Activated CD8-positive, alpha-beta memory T cell treated with anti-CD3 and anti-CD28 coated beads, Interleukin-2, amount 50 U/mL, for 24 hours (primary cell): ENCODE measurements around the gene MROH7.
A peak's percentile ranks its signal among the peaks of the same experiment; 100 is the strongest.

Experiments
- DNase-seq: peaks from one replicate; pipeline ENCODE4 v3.0.0-alpha.2; 2020; ENCODE audit errors: extremely low read depth

The MROH7 gene

GRCh38 chr1:54698346-54698745 lies 56.8 kb downstream of the MROH7 start:
- DNase-seq, result no peak

GRCh38 chr1:54699936-54700525 lies 58.4 kb downstream of the MROH7 start:
- no peak for DNase-seq

GRCh38 chr1:54701066-54701465 lies 59.5 kb downstream of the MROH7 start:
- no peak for DNase-seq

DNA sequence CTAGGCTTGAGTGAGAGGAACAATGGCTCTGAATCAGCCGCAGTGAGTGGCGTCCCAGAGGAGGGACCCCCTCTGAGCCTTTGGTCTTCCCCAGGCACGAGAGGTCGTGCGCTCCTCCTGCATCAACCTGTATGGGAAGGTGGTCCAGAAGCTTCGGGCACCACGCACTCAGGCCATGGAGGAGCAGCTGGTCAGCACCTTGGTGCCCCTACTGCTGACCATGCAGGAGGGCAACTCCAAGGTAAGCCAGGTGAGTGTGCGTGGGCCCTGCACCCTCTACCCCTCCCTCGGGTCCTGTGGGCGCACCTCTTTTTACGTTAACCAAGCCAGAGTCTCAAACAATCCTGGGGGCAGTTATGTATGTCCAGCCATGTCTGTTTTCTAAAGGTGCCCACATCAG lies 60.4 kb downstream of the MROH7 start:
- DNase-seq, result no peak

- no peak for DNase-seq
Measured at GRCh38 chr1:54703471-54703870, 61.9 kb downstream of the MROH7 start.

DNA sequence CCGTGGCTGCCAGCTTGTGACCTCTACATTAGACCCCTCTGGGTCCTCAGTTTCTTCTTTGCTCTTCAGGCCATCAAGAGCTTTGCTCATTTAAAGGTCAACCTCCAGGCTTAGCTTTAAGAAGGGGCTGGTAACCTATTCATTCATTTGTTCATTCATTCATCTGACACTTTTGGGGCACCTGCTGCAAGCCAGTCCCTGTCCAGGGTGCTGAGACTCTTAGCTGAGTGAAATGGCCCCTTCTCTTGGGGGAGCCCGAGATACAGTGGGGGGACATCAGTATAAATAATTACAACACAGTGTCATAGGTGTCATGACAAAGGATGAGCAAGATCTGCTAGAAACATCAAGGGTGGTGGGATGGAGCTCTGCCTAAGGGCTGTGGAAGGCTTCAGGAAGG lies 63.6 kb downstream of the MROH7 start:
- DNase-seq, result no peak

GRCh38 chr1:54706419-54706818 lies 64.8 kb downstream of the MROH7 start:
- no peak for DNase-seq

- DNase-seq, result no peak
Measured at GRCh38 chr1:54708385-54708784, 66.8 kb downstream of the MROH7 start.

- DNase-seq, result no peak
Measured at GRCh38 chr1:54709547-54710292, 68.1 kb downstream of the MROH7 start.

GRCh38 chr1:54710434-54710833 lies 68.8 kb downstream of the MROH7 start:
- no peak for DNase-seq

GRCh38 chr1:54710841-54711240 lies 69.3 kb downstream of the MROH7 start:
- DNase-seq, result no peak

DNA sequence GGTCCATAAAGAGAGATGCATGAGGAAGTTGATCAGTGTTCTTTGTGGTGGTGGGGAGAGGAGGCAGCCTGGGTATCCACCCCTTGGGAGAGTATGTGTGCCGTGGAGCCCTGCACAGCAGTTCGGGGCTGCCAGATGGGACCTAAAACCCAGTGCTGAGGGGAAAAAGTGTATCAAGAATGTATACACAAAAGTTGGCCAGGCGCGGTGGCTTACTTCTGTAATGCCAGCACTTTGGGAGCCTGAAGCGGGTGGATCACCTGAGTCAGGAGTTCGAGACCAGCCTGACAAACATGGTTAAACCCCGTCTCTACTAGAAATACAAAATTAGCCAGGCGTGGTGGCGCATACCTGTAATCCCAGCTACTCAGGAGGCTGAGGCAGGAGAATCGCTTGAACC lies 70.0 kb downstream of the MROH7 start:
- DNase-seq, result no peak

- no peak for DNase-seq
Measured at GRCh38 chr1:54714881-54715492, 73.4 kb downstream of the MROH7 start.

- DNase-seq, result peak; percentile 38
Measured at GRCh38 chr1:54715493-54716298, 74.1 kb downstream of the MROH7 start, which contains the start of gene TTC4. TTC4 (plus strand) TSS chr1:54715861; CDS start chr1:54715909, 48 bp downstream.

GRCh38 chr1:54716299-54717047 lies 74.9 kb downstream of the MROH7 start:
- no peak for DNase-seq

- DNase-seq, result no peak
Measured at GRCh38 chr1:54721719-54722118, 80.1 kb downstream of the MROH7 start.

GRCh38 chr1:54723985-54724384 lies 82.4 kb downstream of the MROH7 start:
- no peak for DNase-seq

DNA sequence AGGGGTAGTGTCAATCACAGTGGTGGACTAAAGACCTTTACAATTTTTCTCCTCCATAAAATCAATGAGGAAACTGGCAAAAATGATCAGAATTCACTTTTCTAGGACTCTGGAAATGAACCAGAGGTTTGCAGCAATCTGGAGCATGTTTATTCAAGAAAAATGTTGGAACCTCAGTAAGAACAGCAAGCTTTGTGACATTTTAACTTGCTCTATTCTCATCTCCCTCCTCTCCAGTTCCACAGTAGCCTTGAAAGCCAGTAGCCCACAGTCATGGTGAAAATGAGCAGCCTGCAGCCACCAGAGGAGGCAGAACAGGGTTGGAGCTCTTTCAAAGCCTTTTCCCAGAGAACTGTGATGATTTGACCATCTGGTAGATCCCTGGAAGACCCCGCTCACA lies 83.2 kb downstream of the MROH7 start:
- no peak for DNase-seq

GRCh38 chr1:54728027-54728426 lies 86.4 kb downstream of the MROH7 start:
- DNase-seq, result no peak

DNA sequence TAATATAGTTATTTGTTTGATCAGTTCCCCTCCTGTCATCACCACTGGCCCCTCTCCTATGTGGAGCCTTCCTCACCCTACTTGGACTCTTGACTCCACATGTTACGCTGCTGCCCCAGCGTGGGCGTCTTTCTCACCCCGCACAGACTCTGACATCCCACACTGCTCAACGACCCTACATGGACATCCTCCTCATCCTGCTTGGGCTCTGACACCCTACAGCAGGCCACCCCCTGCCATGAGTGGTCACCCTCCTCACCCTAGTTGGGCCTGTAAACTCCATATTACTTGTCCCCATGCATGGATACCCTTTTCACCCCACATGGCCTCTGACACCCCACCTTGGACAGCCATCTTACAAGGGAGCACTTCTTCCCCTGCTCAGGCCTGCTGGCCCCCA lies 95.1 kb downstream of the MROH7 start:
- no peak for DNase-seq

DNA sequence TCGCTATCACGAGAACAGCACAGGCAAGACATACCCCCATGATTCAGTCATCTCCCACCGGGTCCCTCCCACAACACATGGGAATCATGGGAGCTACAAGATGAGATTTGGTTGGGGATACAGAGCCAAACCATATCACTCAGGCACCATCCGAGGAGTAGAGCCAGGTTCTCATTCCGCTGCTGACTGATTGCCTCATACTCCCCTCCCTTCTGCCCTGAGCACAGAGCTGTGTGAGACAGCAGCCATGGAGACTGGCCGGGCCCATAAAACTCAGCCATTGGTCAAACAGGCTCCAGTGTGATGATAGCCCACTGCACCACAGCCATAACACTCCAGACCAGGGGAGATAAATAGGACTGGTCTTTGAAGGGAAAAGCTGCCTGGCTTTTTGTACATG lies 96.7 kb downstream of the MROH7 start:
- DNase-seq, result no peak

DNA sequence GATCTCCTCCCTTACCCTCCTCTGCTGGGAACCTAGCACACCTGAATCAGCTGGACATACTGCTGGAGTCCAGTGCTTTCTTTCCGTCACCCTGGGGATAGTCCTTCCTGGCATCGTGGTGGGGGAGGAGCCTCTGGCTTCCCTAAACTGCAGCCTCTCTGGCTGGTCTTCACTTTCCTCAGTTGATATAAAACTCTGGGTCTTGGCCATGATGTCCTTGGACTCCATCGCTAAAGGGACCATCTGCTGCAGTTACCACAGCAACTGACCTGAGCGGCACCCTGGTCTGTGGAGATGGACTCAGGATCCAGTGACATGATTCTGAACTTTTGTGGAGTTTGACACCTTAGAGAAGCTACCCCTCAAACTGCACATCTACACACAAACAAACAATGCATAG lies 99.9 kb downstream of the MROH7 start:
- no peak for DNase-seq
